Pulmonary artery endothelial cell (primary cell): ENCODE measurements around the gene C20orf204. TPM values are rescaled to one million over a fixed set of nuclear protein-coding genes. Genes with fewer than 3 reads are reported as not detected.
A peak's percentile ranks its signal among the peaks of the same experiment; 100 is the strongest.

Experiments
- DNase-seq: peaks from one replicate; pipeline ENCODE4 v3.0.0-alpha.2; 2011; ENCODE audit warnings: low read depth, low spot score
- total RNA-seq: library from RNA; depleted of rRNA; stranded (reverse); fragments of >200 nt; gene quantifications from 2 replicates; pipeline ENCODE4 v1.2.3, GENCODE V29; 2014

Gene C20orf204
- total RNA-seq, 1 donor from 2014 or later: 1.7 TPM

- no peak for DNase-seq
Measured at GRCh38 chr20:64041040-64041780, 5.2 kb downstream of the C20orf204 start.

GRCh38 chr20:64041781-64042053, 5.7 kb downstream of the C20orf204 start:
- no peak for DNase-seq

GRCh38 chr20:64042054-64042781, 6.2 kb downstream of the C20orf204 start:
- DNase-seq: no peak

GRCh38 chr20:64043768-64044167, 7.8 kb downstream of the C20orf204 start:
- no peak for DNase-seq

GRCh38 chr20:64044484-64045247, 8.7 kb downstream of the C20orf204 start:
- DNase-seq: peak; percentile 72

- no peak for DNase-seq
Measured at GRCh38 chr20:64045346-64046011, 9.5 kb downstream of the C20orf204 start.

GRCh38 chr20:64047046-64047389, 11.0 kb downstream of the C20orf204 start:
- DNase-seq: no peak

GRCh38 chr20:64047968-64048401, 12.0 kb downstream of the C20orf204 start:
- no peak for DNase-seq

GRCh38 chr20:64048402-64049044, 12.5 kb downstream of the C20orf204 start:
- DNase-seq: no peak

- DNase-seq: no peak
Measured at GRCh38 chr20:64049060-64049877, 13.3 kb downstream of the C20orf204 start, which contains the start of gene SOX18. Gene SOX18, minus strand, starts transcription at chr20:64049639. Its CDS starts 123 bp downstream, at chr20:64049516.

- DNase-seq: no peak
Measured at GRCh38 chr20:64049878-64050260, 13.9 kb downstream of the C20orf204 start.

GRCh38 chr20:64050261-64051032, 14.5 kb downstream of the C20orf204 start:
- no peak for DNase-seq

- no peak for DNase-seq
Measured at GRCh38 chr20:64051033-64051452, 15.1 kb downstream of the C20orf204 start.

GRCh38 chr20:64051561-64052325, 15.8 kb downstream of the C20orf204 start:
- DNase-seq: no peak

GRCh38 chr20:64052326-64052722, 16.3 kb downstream of the C20orf204 start:
- no peak for DNase-seq

- no peak for DNase-seq
Measured at GRCh38 chr20:64052987-64053840, 17.2 kb downstream of the C20orf204 start.

GRCh38 chr20:64053841-64054661, 18.1 kb downstream of the C20orf204 start:
- DNase-seq: peak; percentile 80
